Stomach (tissue), 4 donors: ENCODE measurements around the gene CUL9.

Experiments used
- EP300 ChIP-seq: sonication (generic); formaldehyde crosslinking; IDR thresholded peaks from one replicate; pipeline ENCODE4 v1.6.1; 2017; ENCODE audit warnings: antibody characterized with exemption
- POLR2A ChIP-seq, 4 donors: fragments of 450-650 bp; IDR thresholded peaks; one replicate each; pipeline ENCODE4 v1.6.1; 2016; ENCODE audit warnings: antibody characterized with exemption in 4 of 4, control low read depth in 2 of 4, mild to moderate bottlenecking in 1 of 4, moderate library complexity in 1 of 4
- POLR2AphosphoS5 ChIP-seq, 3 donors: sonication (generic); formaldehyde crosslinking; IDR thresholded peaks; one replicate each; pipeline ENCODE4 v1.6.1; 2016; ENCODE audit warnings: antibody characterized with exemption in 3 of 3
- TF ChIP-seq, protein P1 (sequence below), 7 experiments: fragments of 450-650 bp in 4 of 7; fragments of 200-600 bp in 3 of 7; sonication (generic) in 3 of 7; IDR thresholded peaks; one replicate each; pipeline ENCODE4 v1.5.1; 2016 to 2019; ENCODE audit warnings: antibody characterized with exemption in 7 of 7, control low read depth in 2 of 7, mild to moderate bottlenecking in 1 of 7

DNA sequence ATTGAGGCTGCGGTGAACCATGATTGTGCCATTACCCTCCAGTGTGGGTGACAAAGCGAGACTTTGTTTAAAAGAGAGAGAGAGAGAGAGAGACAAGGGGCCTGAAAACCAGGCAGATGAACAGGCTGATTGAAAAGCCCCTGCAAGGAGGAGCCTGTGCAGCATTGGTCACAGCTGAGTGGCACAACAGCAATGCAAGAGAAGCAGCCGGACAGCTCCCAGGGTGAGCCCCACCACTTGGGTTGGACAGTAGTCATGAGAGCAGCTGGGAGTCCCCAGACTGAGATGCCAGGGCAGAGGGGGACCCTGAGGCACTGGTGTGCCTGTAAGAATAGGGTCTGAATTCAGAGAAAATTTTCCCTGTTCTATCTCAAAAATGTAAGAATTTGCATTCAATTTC is 37.1 kb downstream of the CUL9 start:
- TF ChIP-seq, protein P1, sequence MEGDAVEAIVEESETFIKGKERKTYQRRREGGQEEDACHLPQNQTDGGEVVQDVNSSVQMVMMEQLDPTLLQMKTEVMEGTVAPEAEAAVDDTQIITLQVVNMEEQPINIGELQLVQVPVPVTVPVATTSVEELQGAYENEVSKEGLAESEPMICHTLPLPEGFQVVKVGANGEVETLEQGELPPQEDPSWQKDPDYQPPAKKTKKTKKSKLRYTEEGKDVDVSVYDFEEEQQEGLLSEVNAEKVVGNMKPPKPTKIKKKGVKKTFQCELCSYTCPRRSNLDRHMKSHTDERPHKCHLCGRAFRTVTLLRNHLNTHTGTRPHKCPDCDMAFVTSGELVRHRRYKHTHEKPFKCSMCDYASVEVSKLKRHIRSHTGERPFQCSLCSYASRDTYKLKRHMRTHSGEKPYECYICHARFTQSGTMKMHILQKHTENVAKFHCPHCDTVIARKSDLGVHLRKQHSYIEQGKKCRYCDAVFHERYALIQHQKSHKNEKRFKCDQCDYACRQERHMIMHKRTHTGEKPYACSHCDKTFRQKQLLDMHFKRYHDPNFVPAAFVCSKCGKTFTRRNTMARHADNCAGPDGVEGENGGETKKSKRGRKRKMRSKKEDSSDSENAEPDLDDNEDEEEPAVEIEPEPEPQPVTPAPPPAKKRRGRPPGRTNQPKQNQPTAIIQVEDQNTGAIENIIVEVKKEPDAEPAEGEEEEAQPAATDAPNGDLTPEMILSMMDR (IDR thresholded peaks at IDR 0.05), result no peak
- TF ChIP-seq POLR2AphosphoS5 (IDR thresholded peaks at IDR 0.05) (no peak), POLR2A (IDR thresholded peaks at IDR 0.05) (no peak), EP300 (no peak)
